A172 (cell line): ENCODE measurements around the gene DYSF. TPM values are rescaled to one million over a fixed set of nuclear protein-coding genes. Genes with fewer than 3 reads are reported as not detected.
A peak's percentile ranks its signal among the peaks of the same experiment; 100 is the strongest.

Source experiments
- DNase-seq: peaks from one replicate; pipeline ENCODE4 v3.0.0-alpha.2; 2015; ENCODE audit warnings: low spot score
- total RNA-seq: library from RNA; depleted of rRNA; stranded (reverse); fragments of >200 nt; shearing (Covaris generic); gene quantifications from 2 replicates; pipeline ENCODE4 v1.2.3, GENCODE V29; 2014

The DYSF gene
- total RNA-seq, 1 experiment from 2014 or later: 13.6 TPM

- DNase-seq: no peak
These were observed 49.8 kb downstream of the DYSF start for GRCh38 chr2:71502941-71503738.

GRCh38 chr2:71503837-71504236, 50.5 kb downstream of the DYSF start:
- peak; percentile 13 for DNase-seq

GRCh38 chr2:71504611-71505010, 51.2 kb downstream of the DYSF start:
- DNase-seq: no peak

- DNase-seq: no peak
These were observed 51.9 kb downstream of the DYSF start for GRCh38 chr2:71505086-71505769.

DNA sequence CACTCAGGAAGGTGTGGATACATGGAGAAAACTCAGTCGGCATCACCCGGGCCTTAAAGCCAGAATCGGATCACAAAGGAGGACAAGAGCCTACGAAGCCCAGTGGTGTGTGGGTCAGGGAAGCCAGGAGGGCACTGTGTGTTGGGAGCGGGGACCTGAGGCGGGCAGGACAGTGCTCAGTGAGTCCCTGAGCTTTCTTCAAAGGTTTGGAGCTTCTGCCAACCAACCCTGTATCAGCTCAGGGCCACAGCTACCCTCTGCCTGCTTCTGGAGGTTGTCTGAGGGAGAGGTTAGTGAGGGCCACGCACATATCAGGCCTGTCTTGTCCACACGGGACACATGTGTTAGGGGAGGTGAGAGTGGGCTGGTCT, 52.4 kb downstream of the DYSF start:
- DNase-seq: no peak

DNA sequence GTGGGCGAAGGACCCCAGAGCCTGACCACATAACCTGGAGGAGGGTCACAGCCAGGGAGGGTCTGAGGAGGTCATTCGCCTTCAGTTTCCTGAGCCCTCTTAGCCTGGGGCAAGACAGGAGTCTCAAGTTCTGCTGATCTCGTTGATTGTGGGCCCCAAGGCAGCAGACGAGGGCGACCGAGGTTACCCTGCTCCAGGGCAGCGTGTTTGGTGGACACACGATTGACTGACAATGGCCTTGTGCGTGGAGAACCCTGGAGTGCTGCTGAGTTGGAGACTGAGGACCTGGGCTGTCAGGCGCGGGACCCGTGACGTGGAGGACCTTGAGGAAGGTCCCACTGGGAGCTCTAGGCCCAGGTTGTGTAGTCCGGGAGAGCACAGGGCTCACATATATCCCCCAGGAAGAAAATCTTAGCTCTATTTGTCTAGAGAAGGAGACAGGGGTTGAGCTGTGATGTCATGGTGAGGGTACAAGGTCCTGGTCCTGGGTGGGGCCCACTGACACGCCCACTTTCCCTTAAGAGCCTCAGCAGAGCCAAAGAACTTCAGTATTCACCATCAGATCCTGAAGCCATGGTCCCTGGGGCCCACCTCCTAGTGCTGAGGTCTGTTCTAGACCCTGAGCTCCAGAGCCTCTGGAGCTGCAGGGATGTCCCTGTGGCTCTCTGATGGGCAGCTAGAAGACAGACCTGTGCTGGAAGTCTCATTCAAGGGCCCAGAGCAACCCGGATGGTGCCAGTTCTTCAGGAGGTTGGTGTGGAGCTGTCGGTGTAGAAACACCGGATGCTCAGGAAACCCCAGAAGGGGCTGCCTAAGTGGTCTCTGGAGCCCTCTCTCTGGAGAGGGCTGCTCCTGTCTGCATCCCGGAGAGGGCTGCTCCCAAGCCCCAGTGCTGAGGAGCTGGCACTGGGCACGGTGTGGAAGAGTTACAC, 53.1 kb downstream of the DYSF start:
- no peak for DNase-seq

- DNase-seq: no peak
These were observed 54.1 kb downstream of the DYSF start for GRCh38 chr2:71507476-71507875.

DNA sequence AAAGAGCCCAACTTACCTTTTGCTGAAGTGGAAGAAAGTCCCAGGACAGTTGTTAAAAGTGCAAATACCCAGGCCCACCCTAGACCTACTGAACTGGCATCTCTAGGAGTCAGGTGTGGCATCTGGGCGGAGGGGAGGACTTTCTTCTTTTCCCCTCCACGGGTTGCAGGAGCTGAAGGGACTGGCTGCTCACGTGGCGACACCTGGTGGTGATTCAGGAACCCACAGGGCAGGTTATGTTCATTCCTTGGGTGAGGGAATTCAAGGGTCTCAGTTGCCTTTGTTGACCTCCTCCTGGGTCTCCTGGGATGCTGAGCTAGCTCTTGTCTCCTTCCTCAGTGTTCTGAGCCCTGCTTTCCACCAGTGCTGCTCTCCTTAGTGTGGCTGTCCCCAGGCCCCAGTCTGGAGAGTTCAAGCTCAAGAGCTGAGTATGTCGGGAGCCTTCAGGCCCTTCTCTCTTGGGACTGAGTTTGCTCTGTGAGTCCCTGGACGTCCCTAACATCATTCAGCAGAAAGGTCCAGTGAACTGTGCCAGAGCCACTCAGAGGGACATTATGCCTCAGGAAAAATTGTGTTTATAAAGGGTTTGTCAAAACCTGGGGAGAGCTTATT, 56.9 kb downstream of the DYSF start:
- peak; percentile 67 for DNase-seq

DNA sequence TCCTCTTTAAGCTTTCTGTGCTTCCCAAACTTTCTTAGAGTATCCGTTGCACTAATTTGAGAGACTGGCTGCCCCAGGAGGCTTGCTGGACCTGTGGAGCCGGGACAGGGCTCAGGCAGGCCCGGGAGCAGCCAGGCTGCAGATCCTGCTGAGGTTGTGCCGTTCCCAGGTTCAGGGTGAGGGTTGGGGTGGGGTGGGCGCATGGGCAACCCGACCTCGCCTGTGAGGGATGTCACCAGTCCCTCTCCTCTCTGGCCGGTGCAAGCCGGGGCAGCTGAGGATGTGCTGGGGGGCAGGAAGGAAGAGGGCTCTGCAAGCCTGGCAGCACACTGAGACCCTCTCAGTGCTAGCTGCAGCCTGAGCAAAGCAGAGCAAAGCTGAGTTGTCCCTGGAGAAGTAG, 57.6 kb downstream of the DYSF start:
- DNase-seq: no peak

GRCh38 chr2:71511776-71512175, 58.4 kb downstream of the DYSF start:
- DNase-seq: no peak

- DNase-seq: no peak
These were observed 59.0 kb downstream of the DYSF start for GRCh38 chr2:71512386-71512785.

DNA sequence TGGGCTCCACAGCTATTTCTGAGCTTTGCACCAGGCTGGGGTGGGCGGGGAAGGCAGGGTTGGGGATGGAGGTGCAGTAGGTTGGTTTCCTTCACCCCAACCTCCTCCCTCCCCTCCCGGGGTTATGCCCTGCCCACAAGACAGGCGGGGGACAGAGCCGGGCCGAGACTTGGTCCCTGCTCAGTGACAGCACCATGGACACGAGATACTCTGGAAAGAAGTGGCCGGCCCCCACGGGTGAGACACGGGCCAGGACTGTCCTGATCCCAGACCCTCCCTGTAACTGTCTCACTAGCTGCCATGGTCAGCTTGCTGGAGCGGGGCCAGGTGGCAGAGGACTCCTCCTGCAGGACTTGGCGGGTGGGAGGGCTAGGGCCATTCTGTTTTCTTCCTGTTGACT, 59.7 kb downstream of the DYSF start:
- no peak for DNase-seq

- no peak for DNase-seq
These were observed 60.4 kb downstream of the DYSF start for GRCh38 chr2:71513721-71514120.

GRCh38 chr2:71516253-71516888, 63.0 kb downstream of the DYSF start:
- no peak for DNase-seq

DNA sequence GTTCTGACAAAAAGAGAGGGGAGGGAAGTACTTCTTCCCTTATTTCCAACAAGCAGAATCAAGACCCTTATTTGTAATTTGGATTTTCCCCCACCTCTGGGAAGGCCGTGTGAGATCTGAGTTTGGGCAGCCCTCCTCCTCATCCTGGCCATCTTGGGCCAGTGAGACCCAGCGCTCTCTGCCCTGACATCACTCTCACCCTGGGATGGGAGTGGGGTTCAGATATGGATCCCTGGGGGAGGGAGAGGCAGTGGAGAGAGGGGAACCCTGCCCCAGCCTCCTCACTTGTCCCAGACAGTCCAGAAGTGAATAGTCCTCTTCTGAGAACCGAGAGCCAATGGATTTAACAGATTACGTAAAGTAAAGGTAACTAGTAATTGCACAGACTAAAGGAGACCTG, 64.5 kb downstream of the DYSF start:
- no peak for DNase-seq

DNA sequence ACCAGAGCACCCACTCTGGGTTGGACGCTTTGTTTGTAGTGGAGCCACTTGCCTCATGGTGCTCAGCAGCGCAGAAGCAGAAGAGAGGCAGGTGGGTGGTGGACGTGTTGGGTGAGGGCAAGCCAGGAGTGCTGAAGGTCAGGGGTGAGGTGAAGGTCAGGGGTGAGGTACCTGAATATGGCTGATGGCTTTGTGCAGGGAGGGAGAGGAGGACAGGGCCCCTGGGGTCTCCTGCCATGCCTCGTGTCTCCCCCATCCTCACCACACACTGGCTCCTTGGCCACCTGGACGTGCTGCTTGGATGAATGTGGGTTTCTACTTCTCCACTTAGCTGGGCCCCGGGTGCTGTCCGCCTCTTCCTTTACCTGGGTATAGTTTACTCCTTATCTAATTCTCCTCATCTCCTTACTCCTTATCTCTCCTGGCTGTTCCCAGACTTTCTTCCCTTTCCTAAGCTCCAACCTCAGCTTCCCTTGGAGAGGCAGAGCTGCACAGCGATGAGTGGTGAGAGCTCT, 68.1 kb downstream of the DYSF start:
- no peak for DNase-seq

GRCh38 chr2:71524476-71524875, 71.1 kb downstream of the DYSF start:
- no peak for DNase-seq

DNA sequence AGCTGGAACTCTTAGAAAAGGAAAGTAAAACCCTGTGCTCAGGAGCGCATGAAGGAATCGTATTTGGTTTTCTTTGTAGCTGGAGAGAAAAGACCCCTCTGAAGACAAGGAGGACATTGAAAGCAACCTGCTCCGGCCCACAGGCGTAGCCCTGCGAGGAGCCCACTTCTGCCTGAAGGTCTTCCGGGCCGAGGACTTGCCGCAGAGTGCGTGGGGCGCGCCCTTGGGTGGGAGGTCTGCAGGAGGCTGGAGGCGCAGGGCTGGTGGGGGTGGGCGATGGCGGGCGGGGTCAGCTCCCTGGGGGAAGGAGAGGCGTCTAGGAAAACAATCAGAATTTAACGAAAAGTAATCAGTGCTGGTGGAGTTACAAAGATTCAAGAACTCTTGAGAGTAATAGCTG, 72.8 kb downstream of the DYSF start:
- no peak for DNase-seq

DNA sequence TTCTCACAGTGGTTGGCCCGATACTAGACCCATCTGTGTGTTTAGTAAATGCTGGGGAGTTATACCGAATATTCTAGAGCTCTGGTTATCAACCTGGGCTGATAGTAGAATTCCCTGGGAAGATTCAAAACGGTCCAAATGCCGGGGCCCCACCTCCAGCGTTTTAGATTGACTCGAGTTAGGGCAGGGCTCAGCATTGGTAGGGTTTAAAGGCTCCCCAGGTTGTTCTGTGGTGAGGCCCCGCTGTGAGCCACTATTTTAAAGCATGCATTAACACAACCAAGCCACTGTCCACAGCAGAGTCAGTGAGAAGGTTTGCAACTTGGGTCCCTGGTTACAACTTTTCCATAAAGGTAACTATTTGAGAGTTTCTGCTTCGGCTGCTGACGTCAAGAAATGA, 73.6 kb downstream of the DYSF start:
- no peak for DNase-seq

- no peak for DNase-seq
These were observed 74.8 kb downstream of the DYSF start for GRCh38 chr2:71528131-71528591.

- no peak for DNase-seq
These were observed 75.4 kb downstream of the DYSF start for GRCh38 chr2:71528749-71529148.
